GM21367 (cell line): ENCODE measurements around the gene JAK2.
A peak's percentile ranks its signal among the peaks of the same experiment; 100 is the strongest.
"Not testable (repeated sequence)": the region's sequence is repeated elsewhere in the genome, so short reads cannot be mapped to it uniquely, and the experiment has no call there.

Source experiments
- ATAC-seq: cut with Tn5 transposase; IDR thresholded peaks from one replicate; pipeline ENCODE4 v1.9.1; 2021; ENCODE audit not compliant: unreplicated experiment

The JAK2 gene

DNA sequence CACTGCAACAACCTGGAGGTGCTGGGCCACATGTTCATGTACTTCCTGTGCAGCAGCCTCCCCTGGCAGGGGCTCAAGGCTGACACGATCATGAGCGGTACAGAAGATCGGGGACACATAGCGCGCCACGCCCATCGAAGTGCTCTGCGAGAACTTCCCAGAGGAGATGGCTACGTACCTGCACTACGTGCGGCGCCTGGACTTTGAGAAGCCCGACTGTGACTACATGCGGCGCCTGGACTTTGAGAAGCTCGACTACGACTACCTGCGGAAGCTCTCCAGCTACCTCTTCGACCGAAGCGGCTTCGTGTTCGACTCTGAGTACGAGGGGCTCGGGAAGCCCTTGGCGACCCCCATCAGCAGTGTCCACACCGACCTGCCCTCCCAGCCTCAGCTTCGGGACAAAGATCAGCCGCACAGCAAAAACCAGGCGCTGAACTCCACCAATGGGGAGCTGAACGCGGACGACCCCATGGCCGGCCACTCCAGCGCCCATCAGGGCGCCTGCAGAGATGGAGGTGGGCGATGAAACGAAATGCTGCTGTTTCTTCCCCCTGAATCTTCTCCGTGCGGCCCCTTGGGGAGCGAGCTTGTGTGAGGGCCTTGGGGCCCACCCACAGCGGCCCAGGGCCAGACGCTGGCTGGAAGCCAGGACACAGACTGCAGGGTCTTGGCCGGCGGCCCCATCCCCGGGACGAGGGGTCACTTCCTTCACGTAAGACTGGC lies 56.5 kb downstream of the JAK2 start:
- no peak for ATAC-seq

DNA sequence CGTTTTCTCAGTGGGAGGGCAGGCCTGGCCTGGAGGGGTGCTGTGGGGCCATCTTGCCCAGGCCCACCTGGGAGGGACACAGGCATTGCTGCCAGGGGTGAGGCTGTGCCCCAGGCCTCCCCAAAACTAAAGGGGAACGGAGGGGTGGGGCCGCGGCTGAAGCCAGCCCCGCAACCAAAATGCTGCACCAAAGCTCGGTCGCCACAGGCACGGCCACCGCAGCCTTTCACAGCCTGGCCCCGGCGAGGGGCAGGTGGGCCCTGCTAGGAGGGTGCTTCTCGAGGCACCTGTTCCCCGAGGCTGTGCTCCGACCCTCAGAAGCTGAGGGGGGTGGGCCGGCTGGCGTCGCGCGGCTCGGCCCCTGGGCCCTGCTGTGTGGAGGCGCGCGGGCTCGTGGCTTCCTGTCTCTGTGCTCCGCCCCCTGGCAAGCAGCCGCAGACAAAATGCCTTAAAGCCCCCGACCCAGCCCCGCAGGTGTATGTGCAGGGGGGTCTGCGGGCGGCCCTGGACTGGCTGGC lies 57.6 kb downstream of the JAK2 start:
- ATAC-seq = no peak

DNA sequence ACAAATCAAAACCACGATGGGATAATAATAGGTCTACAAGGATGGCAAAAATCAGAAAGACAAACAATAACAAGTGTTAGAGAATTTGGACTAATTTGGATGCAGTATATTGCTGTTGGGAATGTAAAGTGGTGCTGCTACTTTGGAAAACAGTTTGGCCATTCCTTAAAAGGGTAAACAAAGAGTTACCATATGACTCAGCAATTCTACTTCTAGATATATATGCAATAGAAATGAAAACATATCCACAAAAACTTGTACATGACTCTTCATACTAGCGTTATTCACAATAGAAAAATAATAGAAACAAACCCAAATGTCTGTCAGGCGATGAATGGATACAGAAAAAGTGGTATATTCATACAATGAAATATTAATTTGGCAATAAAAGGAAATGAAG lies 58.3 kb downstream of the JAK2 start:
- no peak for ATAC-seq

DNA sequence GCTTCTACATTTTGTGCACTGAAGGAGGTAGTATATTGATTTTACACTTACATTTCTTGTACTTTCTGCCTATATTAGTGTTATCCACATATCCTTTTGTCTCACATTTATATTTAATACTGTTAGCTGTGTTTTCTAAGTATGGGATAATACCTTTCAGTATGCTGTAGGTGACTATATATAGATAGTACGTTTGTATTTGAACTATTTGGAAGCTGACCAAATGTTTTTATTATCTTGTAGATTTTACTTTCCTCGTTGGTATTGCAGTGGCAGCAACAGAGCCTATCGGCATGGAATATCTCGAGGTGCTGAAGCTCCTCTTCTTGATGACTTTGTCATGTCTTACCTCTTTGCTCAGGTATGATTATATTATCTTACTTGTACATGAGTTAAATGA lies 59.1 kb downstream of the JAK2 start:
- ATAC-seq = no peak

DNA sequence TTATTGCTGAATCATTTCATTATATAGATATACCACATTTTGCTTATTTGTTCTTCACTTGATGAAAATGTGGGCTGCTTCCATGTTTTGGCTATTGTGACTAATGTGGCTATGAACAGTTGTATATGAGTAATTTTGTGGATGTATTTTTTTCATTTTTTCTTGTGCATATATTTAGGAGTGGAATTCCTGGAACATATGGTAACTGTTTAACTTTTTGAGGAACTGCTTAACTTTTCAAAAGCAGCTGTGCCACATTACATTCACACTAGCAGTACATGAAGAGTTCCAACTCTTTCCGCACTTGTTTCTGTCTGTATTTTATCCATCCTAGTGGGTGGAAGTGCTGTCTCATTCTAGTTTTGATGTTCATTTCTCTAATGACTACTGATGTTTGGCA lies 67.8 kb downstream of the JAK2 start:
- no peak for ATAC-seq

DNA sequence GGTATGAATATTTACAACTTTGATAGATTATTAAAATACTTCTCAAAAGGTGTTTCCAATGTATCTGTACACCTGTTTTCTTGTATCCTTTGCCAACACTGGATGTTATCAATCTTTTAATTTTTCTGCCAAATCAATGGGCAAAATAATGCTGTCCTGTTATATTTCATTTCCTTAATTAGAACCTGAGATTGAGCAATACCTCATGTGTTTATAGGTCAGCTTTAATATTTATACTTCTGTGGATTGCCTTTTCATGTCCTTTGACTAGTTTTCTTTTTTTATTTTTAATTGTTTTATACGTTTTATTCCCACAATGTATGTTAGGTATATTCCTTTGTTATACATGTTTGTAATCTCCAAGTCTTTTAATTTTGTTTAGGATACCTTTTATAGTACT lies 77.6 kb downstream of the JAK2 start:
- ATAC-seq = no peak

DNA sequence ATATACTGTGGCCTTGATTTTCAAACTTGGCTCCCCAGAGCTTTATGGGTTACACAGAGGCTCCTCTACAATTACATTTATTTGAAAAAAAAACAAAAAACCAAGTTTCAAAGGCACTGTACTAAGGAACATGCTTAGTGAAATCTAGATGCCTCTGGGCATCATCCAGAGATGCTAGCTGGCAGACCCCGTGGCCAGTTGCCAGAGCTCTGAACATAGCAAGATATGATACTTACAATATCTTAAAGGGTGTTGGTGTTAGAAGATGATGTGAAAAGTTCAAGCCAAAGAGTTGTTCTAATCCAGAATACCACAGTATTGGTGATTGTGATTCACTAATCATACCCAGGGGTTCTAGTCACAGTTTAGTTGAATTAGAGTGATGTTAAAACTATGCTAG lies 87.8 kb downstream of the JAK2 start:
- ATAC-seq = no peak

DNA sequence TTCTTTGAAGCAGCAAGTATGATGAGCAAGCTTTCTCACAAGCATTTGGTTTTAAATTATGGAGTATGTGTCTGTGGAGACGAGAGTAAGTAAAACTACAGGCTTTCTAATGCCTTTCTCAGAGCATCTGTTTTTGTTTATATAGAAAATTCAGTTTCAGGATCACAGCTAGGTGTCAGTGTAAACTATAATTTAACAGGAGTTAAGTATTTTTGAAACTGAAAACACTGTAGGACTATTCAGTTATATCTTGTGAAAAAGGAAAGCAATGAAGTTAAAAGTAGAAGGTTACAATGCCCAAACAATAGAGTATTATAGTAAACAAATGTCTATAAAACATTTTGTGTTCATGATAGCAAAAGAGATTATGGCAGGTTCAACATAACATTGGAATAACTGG lies 88.6 kb downstream of the JAK2 start:
- peak; percentile 53 for ATAC-seq

DNA sequence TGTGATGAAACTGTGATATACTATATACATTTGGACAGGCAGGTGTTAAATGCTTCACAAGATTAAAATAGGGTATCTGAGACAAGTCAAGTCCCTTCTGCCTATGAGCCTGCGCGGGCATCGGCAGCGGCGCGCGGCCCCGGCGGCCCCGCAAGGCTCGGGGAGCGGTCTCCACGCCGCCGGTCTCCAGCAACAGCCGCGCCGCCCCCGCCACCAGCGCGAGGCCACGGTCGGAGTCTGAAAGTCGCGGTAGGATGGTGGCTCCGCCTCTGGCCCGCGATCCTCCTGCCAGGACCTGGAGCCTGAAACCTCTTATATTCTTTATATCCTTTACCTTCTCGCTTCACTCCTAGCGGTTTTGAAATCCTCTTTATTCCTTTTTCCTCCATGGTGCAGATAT lies 100.9 kb downstream of the JAK2 start:
- no peak for ATAC-seq

DNA sequence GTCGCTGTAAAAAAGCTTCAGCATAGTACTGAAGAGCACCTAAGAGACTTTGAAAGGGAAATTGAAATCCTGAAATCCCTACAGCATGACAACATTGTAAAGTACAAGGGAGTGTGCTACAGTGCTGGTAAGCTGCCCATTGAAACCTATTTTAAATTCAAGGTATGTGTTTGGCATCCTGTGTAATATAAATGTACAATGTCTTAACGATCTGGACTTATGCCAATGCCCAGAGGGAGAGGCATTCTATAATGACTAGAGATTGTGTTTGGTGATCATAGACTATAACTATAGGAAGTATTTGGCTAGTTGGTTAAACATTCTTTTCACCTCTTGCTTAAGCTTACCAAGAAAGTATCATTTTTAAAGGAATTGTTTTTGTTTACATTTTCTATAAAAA lies 104.7 kb downstream of the JAK2 start:
- no peak for ATAC-seq

DNA sequence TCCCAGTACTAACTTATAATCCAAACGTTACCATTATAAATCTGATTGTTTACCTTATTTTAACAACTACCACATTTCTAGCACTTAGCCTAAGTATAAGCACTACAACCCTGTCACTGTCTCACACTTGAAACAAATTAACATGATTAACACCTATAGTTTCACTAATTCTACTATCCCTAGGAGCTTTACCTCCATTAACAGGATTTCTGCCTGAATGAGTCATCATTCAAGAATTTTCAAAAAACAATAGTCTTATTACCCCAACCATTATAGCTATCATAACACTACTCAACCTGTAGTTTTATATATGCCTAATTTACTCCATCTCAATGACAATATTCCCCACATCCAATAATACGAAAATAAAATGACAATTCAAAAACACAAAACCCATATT lies 110.7 kb downstream of the JAK2 start:
- ATAC-seq = no peak

DNA sequence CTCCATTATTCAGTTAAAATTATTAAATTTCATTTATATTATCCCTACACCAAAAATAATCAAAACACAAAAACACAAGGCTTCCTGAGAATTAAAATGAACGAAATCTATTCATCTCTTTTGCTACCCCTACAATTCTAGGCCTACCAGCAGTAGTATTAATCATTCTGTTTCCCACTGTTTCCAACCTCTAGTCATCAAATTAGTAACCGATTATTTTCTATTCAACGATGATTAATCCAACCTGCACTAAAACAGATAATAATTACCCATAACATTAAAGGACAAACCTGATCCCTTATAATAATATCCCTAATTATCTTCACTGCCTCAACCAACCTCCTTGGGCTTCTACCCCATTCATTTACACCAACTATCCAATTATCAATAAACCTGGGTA lies 114.4 kb downstream of the JAK2 start:
- no peak for ATAC-seq

DNA sequence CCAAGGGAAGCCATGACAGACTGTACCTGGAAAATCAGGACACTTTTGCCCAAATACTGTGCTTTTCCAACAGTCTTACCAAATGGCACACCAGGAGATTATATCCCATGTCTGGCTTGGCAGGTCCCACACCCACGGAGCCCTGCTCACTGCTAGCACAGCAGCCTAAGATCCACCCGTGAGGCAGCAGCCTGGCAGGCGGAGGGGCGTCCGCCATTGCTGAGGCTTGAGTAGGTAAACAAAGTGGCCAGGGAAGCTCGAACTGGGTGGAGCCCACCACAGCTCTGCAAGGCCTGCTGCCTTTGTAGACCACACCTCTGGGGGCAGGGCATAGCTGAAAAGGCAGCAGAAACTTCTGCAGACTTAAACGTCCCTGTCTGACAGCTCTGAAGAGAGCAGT lies 116.1 kb downstream of the JAK2 start:
- ATAC-seq = not testable (repeated sequence)

DNA sequence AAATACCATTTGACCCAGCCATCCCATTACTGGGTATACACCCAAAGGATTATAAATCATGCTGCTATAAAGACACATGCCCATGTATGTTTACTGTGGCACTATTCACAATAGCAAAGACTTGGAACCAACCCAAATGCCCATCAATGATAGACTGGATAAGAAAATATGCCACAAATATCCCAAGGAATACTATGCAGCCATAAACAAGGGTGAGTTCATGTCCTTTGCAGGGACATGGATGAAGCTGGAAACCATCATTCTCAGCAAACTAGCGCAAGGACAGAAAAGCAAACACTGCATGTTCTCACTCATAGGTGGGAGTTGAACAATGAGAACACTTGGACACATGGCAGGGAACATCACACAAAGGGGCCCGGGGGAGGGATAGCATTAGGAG lies 121.4 kb downstream of the JAK2 start:
- not testable (repeated sequence) for ATAC-seq

DNA sequence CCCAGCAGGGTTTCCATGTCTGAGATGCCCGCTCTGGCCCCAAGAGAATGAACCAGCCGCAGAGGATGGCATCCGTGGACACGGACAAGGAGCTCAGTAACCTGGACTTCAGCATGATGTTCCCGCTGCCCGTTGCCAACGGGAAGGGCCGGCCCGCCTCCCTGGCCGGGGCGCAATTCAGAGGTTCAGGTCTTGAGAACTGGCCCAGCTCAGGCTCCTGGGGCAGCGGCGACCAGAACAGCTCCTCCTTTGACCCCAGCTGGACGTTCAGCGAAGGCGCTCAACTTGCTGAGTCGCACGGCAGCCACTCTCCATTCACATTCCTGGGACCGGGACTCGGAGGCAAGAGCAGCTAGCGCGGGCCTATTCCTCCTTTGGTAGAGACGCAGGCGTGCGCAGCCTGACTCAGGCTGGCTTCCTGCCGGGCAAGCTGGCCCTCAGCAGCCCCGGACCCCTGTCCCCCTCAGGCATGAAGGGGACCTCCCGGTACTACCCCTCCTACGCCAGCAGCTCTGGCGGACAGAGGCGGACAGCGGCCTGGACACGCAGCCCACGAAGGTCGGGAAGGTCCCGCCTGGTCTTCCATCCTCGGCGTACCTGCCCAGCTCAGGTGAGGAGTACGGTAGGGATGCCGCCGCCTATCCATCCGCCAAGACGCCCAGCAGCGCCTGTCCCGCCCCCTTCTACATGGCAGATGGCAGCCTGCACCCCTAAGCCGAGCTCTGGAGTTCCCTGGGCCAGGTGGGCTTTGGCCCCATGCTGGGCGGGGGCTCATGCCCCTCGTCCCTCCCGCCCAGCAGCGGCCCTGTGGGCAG lies 126.0 kb downstream of the JAK2 start:
- ATAC-seq = no peak

DNA sequence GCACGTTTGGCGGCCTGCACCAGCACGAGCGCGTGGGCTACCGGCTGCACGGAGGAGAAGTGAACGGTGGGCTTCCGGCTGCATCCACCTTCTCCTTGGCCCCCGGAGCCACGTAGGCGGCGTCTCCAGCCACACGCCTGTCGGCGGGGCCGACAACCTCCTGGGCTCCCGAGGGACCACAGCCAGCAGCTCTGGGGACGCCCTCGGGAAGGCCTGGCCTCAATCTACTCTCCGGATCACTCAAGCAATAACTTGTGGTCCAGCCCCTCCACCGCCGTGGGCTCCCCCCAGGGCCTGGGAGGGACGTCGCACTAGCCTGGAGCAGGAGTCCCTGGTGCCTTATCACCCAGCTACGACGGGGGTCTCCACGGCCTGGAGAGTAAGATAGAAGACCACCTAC lies 126.6 kb downstream of the JAK2 start:
- no peak for ATAC-seq

DNA sequence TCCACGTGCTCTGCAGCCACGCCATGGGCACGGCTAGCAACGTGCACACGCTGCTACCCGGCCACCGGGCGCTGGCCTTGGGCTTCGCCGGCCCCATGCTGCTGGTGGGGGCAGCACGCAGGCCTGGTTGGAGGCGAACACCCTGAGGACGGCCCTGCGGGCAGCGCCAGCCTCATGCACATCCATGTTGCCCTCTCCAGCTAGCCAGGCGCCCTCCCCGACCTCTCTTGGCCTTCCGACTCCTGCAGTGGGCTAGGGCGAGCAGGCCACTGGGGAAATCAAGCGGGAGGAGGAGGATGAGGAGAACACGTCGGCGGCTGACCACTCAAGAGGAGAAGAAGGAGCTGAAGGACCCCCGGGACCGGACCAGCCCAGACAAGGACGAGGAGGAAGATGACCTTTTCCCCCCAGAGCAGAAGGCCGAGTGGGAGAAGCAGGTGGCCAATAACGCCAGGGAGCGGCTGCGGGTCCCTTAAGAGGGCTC lies 127.1 kb downstream of the JAK2 start:
- no peak for ATAC-seq

DNA sequence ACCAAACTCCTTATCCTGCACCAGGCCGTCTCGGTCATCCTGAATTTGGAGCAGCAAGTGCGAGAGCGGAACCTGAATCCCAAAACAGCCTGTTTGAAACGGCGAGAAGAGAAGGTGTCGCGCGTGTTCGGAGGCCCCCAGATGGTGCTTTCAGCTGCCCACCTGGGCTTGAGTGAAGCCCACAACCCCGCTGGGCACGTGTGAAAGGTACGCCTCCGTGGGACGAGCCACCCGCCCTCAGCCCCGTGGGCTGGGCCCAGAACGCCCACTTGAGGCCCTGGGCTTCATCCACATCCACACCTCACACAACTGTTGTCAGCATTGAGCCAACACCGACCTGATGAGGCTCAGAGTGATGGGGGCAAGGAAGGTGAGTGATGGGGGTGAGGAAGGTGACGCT lies 127.6 kb downstream of the JAK2 start:
- ATAC-seq = no peak

DNA sequence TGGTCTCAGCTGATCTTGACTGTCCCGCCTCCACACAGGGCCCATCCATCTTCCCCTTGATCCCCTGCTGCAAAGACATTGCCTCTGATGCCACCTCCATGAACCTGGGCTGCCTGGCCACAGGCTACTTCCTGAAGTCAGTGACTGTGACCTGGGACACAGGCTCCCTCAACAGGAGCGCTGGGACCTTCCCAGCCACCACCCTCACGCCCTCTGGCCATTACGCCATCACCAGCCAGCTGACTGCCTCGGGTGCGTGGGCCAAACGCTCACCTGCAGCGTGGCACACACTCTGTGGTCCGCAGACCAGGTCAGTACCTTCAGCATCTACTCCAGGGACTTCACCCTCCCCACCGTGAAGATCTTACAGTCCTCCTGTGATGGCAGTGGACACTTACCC lies 128.5 kb downstream of the JAK2 start:
- ATAC-seq = no peak

DNA sequence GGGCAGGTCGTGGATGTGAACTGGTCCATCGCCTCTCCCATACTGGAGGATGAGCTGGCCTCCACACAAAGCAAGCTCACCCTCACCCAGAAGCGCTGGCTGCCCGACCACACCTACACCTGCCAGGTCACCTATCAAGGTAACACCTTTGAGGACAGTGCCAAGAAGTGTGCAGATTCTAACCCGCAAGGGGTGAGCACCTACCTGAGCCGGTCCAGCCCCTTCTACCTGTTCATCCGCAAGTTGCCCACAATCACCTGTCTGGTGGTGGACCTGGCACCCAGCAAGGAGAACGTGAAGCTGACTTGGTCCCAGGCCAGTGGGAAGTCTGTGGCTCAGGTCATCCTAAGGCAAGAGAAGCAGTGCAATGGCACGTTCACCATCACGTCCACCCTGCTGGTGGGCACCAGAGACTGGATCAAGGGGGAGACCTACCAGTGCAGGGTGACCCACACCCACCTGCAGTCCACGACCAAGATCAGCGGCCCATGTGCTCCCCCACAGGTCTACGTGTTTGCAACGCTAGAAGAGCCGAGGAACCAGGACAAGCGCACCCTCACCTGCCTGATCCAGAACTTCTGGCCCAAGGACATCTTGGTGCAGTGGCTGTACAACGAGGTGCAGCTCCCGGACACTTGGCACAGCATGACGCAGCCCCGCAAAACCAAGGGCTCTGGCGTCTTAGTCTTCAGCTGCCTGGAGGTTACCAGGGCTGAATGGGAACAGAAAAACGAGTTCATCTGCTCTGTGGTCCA lies 129.1 kb downstream of the JAK2 start:
- no peak for ATAC-seq

DNA sequence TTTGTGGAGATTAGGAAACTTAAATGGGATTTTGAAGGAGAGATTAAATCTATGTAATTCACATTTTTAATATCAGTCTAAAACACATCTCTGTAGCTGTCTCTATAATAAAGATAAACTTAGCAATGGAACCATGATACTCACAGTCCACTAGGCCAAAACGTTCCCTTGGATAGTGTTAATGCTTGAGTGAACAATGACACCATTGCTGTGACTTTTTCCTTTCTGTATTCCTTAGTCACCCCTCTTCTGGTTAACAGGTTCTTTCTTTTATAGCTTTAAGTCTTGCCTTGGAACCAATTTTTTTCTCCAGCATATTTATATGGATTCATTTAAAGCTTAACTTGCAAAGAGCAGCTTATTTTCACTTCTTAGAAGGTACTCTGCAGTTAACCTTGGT lies 137.0 kb downstream of the JAK2 start:
- ATAC-seq = no peak

DNA sequence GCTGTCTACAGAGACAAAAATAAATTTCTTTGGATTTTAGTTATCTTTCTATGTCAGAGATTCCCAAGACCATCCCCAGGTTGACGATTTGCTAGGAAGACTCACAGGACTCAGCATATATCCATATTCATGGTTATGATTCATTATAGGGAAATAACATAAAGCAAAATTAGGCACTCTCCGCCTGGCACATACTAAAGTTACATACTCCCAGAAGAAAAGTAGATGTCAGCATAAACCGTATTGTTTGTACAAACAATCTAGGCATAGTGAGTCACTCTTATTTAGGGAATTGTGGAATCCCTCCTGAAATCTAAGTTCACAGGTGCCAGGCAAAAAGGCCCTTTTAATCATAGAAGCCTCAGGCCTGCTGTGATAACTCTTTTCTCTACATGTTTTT lies 137.4 kb downstream of the JAK2 start:
- ATAC-seq = no peak
